ENCODE data around the gene FYB1.

The FYB1 gene

DNA sequence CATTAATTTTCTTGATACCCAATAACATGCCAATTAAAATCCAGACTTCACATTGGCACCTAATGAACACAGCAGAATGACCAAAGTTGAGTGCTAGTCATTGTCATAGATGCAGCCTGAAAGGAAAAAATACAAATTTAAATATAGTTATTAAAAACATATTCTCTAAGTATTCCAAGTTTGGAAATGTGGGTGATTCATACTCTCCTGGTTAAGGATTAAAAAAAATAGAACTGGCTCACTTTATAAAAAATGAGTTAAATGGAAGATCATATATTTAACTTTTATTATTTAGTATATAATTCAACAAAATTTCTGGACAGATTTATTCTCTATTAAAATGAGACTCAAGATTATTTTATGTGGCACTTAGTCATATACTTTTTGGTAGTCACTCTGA, 112.0 kb downstream of the FYB1 start:
- DNase-seq (ENCODE audit: low read depth) = no peak
- no peak overlapping the region for H3K4me3 ChIP-seq (ENCODE audit: low read depth, low read length)
- TF ChIP-seq, protein P1, sequence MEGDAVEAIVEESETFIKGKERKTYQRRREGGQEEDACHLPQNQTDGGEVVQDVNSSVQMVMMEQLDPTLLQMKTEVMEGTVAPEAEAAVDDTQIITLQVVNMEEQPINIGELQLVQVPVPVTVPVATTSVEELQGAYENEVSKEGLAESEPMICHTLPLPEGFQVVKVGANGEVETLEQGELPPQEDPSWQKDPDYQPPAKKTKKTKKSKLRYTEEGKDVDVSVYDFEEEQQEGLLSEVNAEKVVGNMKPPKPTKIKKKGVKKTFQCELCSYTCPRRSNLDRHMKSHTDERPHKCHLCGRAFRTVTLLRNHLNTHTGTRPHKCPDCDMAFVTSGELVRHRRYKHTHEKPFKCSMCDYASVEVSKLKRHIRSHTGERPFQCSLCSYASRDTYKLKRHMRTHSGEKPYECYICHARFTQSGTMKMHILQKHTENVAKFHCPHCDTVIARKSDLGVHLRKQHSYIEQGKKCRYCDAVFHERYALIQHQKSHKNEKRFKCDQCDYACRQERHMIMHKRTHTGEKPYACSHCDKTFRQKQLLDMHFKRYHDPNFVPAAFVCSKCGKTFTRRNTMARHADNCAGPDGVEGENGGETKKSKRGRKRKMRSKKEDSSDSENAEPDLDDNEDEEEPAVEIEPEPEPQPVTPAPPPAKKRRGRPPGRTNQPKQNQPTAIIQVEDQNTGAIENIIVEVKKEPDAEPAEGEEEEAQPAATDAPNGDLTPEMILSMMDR (IDR thresholded peaks at IDR 0.05; ENCODE audit: insufficient read depth, low read depth, low read length, missing control alignments) = no peak

DNA sequence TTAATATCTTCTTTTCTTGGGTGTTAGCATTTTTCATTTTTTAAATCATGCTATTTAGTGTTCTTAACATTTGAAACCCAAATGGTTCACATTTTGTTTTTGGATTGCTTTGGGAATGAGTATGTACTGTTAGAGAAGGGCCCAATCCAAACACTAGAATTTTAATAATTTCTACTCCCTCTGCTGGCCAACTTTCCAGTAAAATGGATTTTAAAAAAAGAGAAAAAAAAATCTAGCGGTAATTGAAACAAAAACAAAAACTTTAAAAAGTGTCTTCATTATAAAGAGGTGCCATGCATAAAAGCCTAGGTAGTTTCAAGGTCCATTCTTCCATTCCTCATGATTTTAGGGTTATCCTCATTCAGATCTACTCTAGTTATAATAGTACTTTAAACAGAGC, 113.0 kb downstream of the FYB1 start:
- DNase-seq (ENCODE audit: low read depth) = no peak
- no peak overlapping the region for H3K4me3 ChIP-seq (ENCODE audit: low read depth, low read length)
- TF ChIP-seq, protein P1 (IDR thresholded peaks at IDR 0.05; ENCODE audit: insufficient read depth, low read depth, low read length, missing control alignments) = no peak

DNA sequence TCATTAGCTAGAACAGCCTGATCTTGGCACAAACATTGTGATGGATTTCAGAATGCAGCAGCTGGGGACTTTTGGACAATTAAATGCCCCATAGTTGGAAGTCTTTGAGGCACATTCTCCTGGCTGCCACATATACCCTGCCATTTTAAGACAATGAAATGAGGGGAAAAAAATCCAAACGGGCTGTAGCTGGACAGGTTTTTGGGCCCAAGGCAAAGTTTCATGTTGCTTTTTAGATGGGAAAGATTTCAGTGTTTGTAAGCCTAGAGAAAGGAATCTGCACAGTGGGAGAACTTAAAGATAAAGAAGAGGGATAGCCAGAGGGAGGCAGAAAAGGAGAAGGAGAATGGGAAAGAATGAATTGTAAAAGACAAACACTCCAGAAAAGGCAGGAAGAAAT, 115.1 kb downstream of the FYB1 start:
- DNase-seq (ENCODE audit: low read depth) = no peak
- TF ChIP-seq, protein P1 (IDR thresholded peaks at IDR 0.05; ENCODE audit: insufficient read depth, low read depth, low read length, missing control alignments) = no peak
- H3K4me3 ChIP-seq (ENCODE audit: low read depth, low read length) = no peak overlapping the region

DNA sequence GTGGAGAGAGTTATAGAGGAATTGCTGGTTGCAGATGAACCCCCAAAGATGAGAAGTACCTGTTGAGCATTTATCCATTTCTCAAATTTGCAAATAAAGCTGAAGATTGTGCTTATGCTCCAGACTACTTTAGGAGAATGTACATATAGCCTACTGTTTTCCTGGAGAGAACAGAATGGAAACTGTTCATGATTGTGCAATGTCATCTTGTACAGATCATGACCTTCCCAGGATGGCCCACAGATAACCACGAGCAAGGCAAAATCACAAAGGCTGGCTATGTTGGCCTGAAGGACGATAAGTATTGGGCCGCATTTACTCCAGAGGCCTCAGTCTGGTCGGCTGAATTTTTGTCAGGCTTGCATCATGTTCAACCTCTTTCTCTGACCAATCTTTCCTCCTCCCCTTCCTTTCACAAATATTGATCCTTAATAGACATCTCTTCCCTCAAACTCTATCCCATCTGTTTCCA, 116.6 kb downstream of the FYB1 start:
- TF ChIP-seq, protein P1 (IDR thresholded peaks at IDR 0.05; ENCODE audit: insufficient read depth, low read depth, low read length, missing control alignments) = no peak
- no peak for DNase-seq (ENCODE audit: low read depth)
- H3K4me3 ChIP-seq (ENCODE audit: low read depth, low read length) = no peak overlapping the region

DNA sequence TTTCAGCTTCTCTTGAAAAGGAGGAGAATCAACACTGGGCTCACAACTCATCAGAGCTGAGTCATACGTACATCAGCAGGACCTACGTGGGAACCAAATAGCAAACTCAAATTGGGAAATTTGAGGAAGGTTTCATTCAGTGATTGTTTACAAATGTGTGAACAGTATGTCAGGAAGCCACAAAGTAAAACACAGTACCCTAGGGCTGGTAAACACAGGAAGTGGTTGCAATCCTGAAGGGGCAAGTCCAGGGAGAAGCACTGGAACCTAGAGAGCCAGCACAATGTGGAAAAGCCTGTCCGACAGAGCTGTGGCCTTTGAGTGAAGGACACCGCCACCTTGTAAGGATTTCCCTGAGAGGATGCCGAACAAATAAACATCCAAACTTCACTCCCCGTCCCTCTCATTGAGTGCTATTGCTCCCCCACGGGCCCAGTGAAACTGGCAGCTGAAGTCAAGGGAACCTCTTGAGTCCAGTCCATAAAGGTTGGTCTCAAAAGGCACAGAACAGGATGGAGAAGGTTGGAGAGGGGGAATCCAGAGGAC, 118.4 kb downstream of the FYB1 start:
- no peak for DNase-seq (ENCODE audit: low read depth)
- TF ChIP-seq, protein P1 (IDR thresholded peaks at IDR 0.05; ENCODE audit: insufficient read depth, low read depth, low read length, missing control alignments) = no peak
- no peak overlapping the region for H3K4me3 ChIP-seq (ENCODE audit: low read depth, low read length)

DNA sequence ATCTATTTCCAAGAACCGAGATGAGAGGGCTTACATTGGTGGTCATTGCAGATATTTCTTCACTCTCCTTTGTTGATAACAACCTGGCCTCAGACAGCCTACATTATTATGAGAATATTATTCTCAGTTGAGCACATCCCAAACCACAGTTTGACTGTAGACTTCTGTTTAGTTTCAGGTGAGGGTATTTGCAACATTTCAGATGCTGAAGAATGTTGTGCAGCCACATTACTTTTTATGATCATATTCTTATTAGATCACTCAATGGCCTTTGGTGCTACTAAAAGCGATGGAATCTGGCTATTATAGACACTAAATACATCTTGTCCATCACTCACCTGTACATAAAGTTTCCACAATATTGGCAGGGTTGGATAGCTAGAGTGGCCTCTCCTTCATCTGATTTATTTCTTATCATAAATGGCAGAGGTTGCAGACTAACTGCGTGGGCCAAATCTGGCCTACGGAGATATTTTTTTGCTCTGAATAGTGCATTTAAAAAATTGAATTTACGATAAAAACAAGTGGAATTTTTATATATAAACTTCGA, 119.0 kb downstream of the FYB1 start:
- TF ChIP-seq, protein P1 (IDR thresholded peaks at IDR 0.05; ENCODE audit: insufficient read depth, low read depth, low read length, missing control alignments) = no peak
- H3K4me3 ChIP-seq (ENCODE audit: low read depth, low read length) = no peak overlapping the region
- no peak for DNase-seq (ENCODE audit: low read depth)

DNA sequence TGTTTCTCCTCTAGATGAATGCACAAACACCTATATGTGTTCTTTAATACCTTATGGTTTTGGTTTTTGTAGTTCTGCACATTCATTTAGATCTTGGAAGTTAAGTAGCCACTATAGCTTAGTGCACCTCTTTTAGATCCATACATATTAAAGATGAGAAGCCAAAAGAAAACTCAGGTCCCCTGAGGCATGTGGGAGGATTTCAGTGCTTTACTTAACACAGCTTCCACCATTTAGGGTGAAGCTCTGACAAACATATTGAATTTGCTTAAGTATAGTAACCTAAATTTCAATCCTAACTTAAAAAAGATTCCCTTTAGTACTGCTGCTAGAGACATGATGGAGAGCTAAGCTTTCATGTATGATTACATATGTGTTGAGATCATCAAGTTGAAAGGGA, 119.5 kb downstream of the FYB1 start:
- no peak overlapping the region for H3K4me3 ChIP-seq (ENCODE audit: low read depth, low read length)
- no peak for DNase-seq (ENCODE audit: low read depth)
- TF ChIP-seq, protein P1 (IDR thresholded peaks at IDR 0.05; ENCODE audit: insufficient read depth, low read depth, low read length, missing control alignments) = no peak

Data from GM12865 (cell line).